GM23338 (cell line): ENCODE results near the gene SLC25A13. TPM values are rescaled to one million over a fixed set of nuclear protein-coding genes. Genes with fewer than 3 reads are reported as not detected.

Experiments
- ATAC-seq: fragments of 200-7000 bp; cut with Tn5 transposase; 3 replicates; pipeline ENCODE4 v1.9.1; 2020
- DNase-seq: peaks from one replicate; pipeline ENCODE4 v3.0.0-alpha.2; 2015; ENCODE audit warnings: low spot score
- H2AFZ ChIP-seq: fragments of 200-600 bp; sonication (generic); 2 replicates; pipeline ENCODE4 v1.8.0; 2016; ENCODE audit warnings: antibody characterized with exemption, mild to moderate bottlenecking, moderate library complexity
- H3F3A ChIP-seq: fragments of 200-600 bp; sonication (generic); replicated peaks from 2 replicates; pipeline ENCODE4 v1.8.0; 2017; ENCODE audit warnings: antibody characterized with exemption, mixed run types, low read depth
- H3K27ac ChIP-seq: fragments of 200-600 bp; sonication (generic); 2 replicates; pipeline ENCODE4 v1.6.1; 2016; ENCODE audit warnings: low read depth
- H3K27me3 ChIP-seq: fragments of 200-600 bp; sonication (generic); 2 replicates; pipeline ENCODE4 v1.8.0; 2016; ENCODE audit warnings: mild to moderate bottlenecking, mixed run types, moderate library complexity; ENCODE audit not compliant: insufficient read depth
- H3K36me3 ChIP-seq: fragments of 200-600 bp; sonication (generic); 2 replicates; pipeline ENCODE4 v1.8.0; 2016; ENCODE audit warnings: mild to moderate bottlenecking; ENCODE audit not compliant: insufficient read depth
- H3K4me1 ChIP-seq: fragments of 200-600 bp; sonication (generic); 2 replicates; pipeline ENCODE4 v1.8.0; 2016; ENCODE audit warnings: mild to moderate bottlenecking, moderate library complexity; ENCODE audit not compliant: insufficient read depth
- H3K4me2 ChIP-seq: fragments of 200-600 bp; sonication (generic); 2 replicates; pipeline ENCODE4 v1.7.1; 2017; ENCODE audit warnings: mixed run types
- H3K4me3 ChIP-seq: fragments of 200-600 bp; sonication (generic); 2 replicates; pipeline ENCODE4 v1.6.1; 2016; ENCODE audit warnings: mixed run types
- H3K79me2 ChIP-seq: fragments of 200-600 bp; sonication (generic); replicated peaks from 2 replicates; pipeline ENCODE4 v1.8.0; 2017; ENCODE audit warnings: mild to moderate bottlenecking; ENCODE audit not compliant: insufficient read depth
- H3K9me2 ChIP-seq: fragments of 200-600 bp; sonication (generic); 2 replicates; pipeline ENCODE4 v1.8.0; 2017; ENCODE audit not compliant: insufficient read depth
- H4K20me1 ChIP-seq: fragments of 200-600 bp; sonication (generic); replicated peaks from 2 replicates; pipeline ENCODE4 v1.8.0; 2017; ENCODE audit warnings: mild to moderate bottlenecking; ENCODE audit not compliant: insufficient read depth
- H3K27ac Mint-ChIP-seq: 2 replicates; pipeline ENCODE4 v1.8.0; 2020; ENCODE audit warnings: inconsistent platforms, mild to moderate bottlenecking, moderate library complexity, mixed read lengths
- H3K27me3 Mint-ChIP-seq: 3 replicates; pipeline ENCODE4 v1.8.0; 2022; ENCODE audit warnings: low read depth, mild to moderate bottlenecking, moderate library complexity, mixed read lengths, inconsistent platforms; ENCODE audit not compliant: insufficient read depth, poor library complexity
- H3K36me3 Mint-ChIP-seq: 3 replicates; pipeline ENCODE4 v1.8.0; 2021; ENCODE audit warnings: low read depth, mild to moderate bottlenecking, inconsistent platforms, moderate library complexity, mixed read lengths
- H3K4me1 Mint-ChIP-seq: 3 replicates; pipeline ENCODE4 v1.8.0; 2020; ENCODE audit warnings: mild to moderate bottlenecking, inconsistent platforms, mixed read lengths
- H3K4me3 Mint-ChIP-seq: 3 replicates; pipeline ENCODE4 v1.8.0; 2021; ENCODE audit warnings: moderate library complexity, mild to moderate bottlenecking, inconsistent platforms, mixed read lengths
- H3K9me3 Mint-ChIP-seq: 3 replicates; pipeline ENCODE4 v1.8.0; 2020; ENCODE audit warnings: moderate library complexity, mild to moderate bottlenecking, inconsistent platforms, mixed read lengths
- CREB1 ChIP-seq: fragments of 250-450 bp; sonication (Bioruptor Pico); IDR thresholded peaks from 2 replicates; pipeline ENCODE4 v1.5.0; 2020; ENCODE audit warnings: low read depth, mild to moderate bottlenecking, moderate library complexity
- ETS1 ChIP-seq: IDR thresholded peaks from 2 replicates; pipeline ENCODE4 v1.6.1; 2016; ENCODE audit warnings: antibody characterized with exemption
- JUNB ChIP-seq: IDR thresholded peaks from one replicate; pipeline ENCODE4 v1.6.1; 2016; ENCODE audit warnings: antibody characterized with exemption; ENCODE audit not compliant: unreplicated experiment
- POLR2AphosphoS5 ChIP-seq: IDR thresholded peaks from 2 replicates; pipeline ENCODE4 v1.6.1; 2016; ENCODE audit warnings: antibody characterized with exemption, low read depth
- REST ChIP-seq: IDR thresholded peaks from one replicate; pipeline ENCODE4 v1.6.1; 2018; ENCODE audit warnings: antibody characterized with exemption; ENCODE audit not compliant: unreplicated experiment
- STAT1 ChIP-seq: IDR thresholded peaks from one replicate; pipeline ENCODE4 v1.6.1; 2016; ENCODE audit warnings: antibody characterized with exemption; ENCODE audit not compliant: unreplicated experiment
- ZNF331 ChIP-seq: fragments of 250-450 bp; sonication (Bioruptor Pico); IDR thresholded peaks from 2 replicates; pipeline ENCODE4 v1.5.0; 2020; ENCODE audit warnings: low read depth, mild to moderate bottlenecking, moderate library complexity
- polyA plus RNA-seq: library from polyadenylated mRNA; unstranded; fragments of >200 nt; fragmentation: Nextera tagmentation; extraction: Ambion mirVana; gene quantifications from 2 replicates; pipeline ENCODE4 v1.2.1, GENCODE V29; 2016
- total RNA-seq: library from RNA; depleted of rRNA; stranded (reverse); fragments of >200 nt; shearing (Covaris generic); gene quantifications from 2 replicates; pipeline ENCODE4 v1.2.3, GENCODE V29; 2014

Gene SLC25A13
- total and polyA plus RNA-seq, 2 experiments from 2014 or later: 51.1 to 84.6 TPM

- Mint-ChIP-seq H3K36me3 (peaks cover 6% of the 10 kb centered on the region; the same call in 2 of the 3 replicates), H3K4me3 (no peak overlapping the region), H3K9me3 (no peaks in the 10 kb centered on the region), H3K27me3 (peaks cover 2% of the 10 kb centered on the region), H3K4me1 (peaks cover 46% of the 10 kb centered on the region), H3K27ac (no peak overlapping the region)
- Histone ChIP-seq H3K4me1 (peaks cover 26% of the 10 kb centered on the region), H3K9me2 (peaks cover 4% of the 10 kb centered on the region; the same call in 1 of the 2 replicates), H3K27ac (no peak overlapping the region), H4K20me1 (peaks cover 33% of the 10 kb centered on the region), H3K36me3 (no peaks in the 10 kb centered on the region), H3K27me3 (no peaks in the 10 kb centered on the region), H2AFZ (no peak overlapping the region), H3F3A (no peaks in the 10 kb centered on the region), H3K79me2 (peaks cover 100% of the 10 kb centered on the region), H3K4me2 (0 out of 2 replicates have a peak overlapping the region, but pooled peaks have one; percentile 27), H3K4me3 (no peak overlapping the region)
- DNase-seq (no peak), ATAC-seq (peak; percentile 28; the same call in 2 of the 3 replicates)
- TF ChIP-seq STAT1 (no peak), JUNB (no peak), ZNF331 (CRISPR knock-in tag) (no peak)
These were observed 7.3 kb downstream of the SLC25A13 start for GRCh38 chr7:96314402-96315124.

- H3K4me1 ChIP-seq: peaks cover 30% of the 10 kb centered on the region
- H3K36me3 ChIP-seq: no peaks in the 10 kb centered on the region
- no peak overlapping the region for H3K27ac ChIP-seq
- no peaks in the 10 kb centered on the region for H3F3A ChIP-seq
- H3K9me3 Mint-ChIP-seq: no peaks in the 10 kb centered on the region
- peaks cover 100% of the 10 kb centered on the region for H3K79me2 ChIP-seq
- H3K27me3 Mint-ChIP-seq: peaks cover 2% of the 10 kb centered on the region
- no peak for DNase-seq
- H4K20me1 ChIP-seq: peaks cover 31% of the 10 kb centered on the region
- 0 out of 2 replicates have a peak overlapping the region, but pooled peaks have one; percentile 27 for H3K4me2 ChIP-seq
- no peak overlapping the region for H3K4me3 Mint-ChIP-seq
- no peaks in the 10 kb centered on the region for H3K27me3 ChIP-seq
- no peak for ATAC-seq
- no peak overlapping the region for H3K27ac Mint-ChIP-seq
- peaks cover 52% of the 10 kb centered on the region for H3K4me1 Mint-ChIP-seq
- H3K4me3 ChIP-seq: no peak overlapping the region
- H2AFZ ChIP-seq: no peak overlapping the region
- H3K36me3 Mint-ChIP-seq: peaks cover 6% of the 10 kb centered on the region; the same call in 2 of the 3 replicates
- peaks cover 4% of the 10 kb centered on the region; the same call in 1 of the 2 replicates for H3K9me2 ChIP-seq
- TF ChIP-seq CREB1 (CRISPR knock-in tag) (no peak), JUNB (no peak), ETS1 (no peak), REST (no peak), POLR2AphosphoS5 (no peak)
These were observed 8.0 kb downstream of the SLC25A13 start for GRCh38 chr7:96313940-96314339.
